HK-2 (cell line): ENCODE data around the gene TMEM131L.
A peak's percentile ranks its signal among the peaks of the same experiment; 100 is the strongest.

Experiments
- DNase-seq: peaks from one replicate; pipeline ENCODE4 v3.0.0-alpha.2; 2018; ENCODE audit not compliant: unreplicated experiment

TMEM131L gene

GRCh38 chr4:153479101-153479500 is 12.9 kb downstream of the TMEM131L start:
- no peak for DNase-seq

DNA sequence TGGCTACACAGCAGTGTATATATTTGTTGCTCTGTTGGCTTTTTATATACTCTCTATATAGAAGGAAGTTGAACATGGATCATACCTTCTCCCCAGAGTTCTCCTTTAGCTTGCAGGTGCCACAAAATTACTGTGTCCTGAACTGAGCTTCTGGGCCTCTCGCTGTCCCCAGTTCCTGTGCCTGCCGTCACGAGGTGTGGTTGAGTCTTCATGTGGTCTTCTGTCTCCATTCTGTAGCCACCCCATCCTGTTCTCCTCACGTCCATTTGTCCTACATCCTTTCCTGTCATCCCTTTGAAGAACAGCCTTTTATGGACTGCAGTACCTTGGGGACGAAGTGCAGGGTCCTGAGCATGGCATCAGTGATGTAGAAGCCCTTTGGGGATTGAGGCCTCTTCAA is 14.5 kb downstream of the TMEM131L start:
- DNase-seq: no peak

GRCh38 chr4:153481478-153481877 is 15.3 kb downstream of the TMEM131L start:
- DNase-seq: no peak

DNA sequence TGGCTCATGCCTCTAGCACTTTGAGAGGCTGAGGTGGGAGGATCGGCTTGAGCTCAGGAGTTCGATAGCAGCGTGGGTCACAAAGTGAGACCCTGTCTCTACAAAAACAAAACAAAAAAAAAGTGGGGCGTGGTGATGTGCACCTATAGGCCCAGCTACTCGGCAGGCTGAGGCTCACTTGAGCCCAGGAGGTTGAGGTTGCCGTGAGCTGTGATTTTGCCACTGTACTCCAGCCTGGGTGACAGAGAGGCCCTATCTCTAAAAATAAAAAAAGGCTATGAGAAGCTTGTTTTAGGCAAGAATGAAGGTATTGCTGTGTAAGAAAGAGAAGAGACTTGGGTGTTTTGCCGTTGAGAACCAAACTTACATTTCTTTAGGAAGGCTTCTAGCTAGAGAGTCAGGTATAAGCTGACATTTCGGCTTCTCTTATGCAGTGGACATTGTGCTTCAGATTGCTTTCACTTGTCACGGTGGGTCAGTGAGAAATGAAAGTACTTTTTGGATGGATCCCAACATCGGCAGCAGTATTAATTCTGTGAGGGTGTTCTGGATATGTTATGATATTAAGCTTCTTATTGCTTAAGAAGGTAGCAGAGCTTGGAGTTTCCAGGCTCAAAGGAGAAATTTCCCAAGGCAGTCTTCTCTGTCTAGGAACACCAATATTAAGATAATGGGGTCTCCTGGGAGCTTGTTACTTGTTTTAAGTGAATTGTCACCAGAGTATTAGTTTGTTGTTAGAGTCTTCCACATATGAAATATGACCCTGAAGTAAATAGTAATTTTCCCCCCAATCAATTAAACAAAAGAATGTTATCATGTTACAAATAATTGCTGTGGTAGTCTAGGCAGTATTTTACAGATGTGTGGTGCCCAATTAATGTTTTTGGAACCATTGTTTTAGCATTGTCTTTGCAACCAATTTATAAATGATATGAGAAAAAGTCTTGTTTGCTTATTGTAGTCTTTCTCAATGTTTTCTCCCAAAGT is 17.6 kb downstream of the TMEM131L start:
- DNase-seq: no peak

DNA sequence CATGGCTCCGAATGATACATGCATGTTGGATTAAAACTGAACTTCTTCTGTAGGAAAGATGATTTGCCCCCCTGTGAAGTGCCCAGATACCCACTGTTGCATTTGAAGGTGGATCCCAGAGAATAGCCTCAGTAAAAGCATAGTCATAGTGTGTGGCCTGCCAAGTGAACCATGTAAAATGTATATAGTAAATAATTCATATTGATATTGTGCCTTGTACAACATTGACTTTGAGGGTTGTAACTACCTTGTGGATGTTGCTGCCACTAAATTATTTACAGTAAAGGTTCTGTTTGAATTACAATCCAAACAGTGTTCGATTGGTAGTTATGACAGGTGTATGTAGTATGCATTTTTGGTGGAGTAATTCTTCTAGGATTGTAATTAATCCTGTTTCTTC is 19.2 kb downstream of the TMEM131L start:
- no peak for DNase-seq

GRCh38 chr4:153485860-153486259 is 19.7 kb downstream of the TMEM131L start:
- DNase-seq: no peak

- peak; percentile 46 for DNase-seq
These were observed 20.4 kb downstream of the TMEM131L start for GRCh38 chr4:153486281-153487151.

DNA sequence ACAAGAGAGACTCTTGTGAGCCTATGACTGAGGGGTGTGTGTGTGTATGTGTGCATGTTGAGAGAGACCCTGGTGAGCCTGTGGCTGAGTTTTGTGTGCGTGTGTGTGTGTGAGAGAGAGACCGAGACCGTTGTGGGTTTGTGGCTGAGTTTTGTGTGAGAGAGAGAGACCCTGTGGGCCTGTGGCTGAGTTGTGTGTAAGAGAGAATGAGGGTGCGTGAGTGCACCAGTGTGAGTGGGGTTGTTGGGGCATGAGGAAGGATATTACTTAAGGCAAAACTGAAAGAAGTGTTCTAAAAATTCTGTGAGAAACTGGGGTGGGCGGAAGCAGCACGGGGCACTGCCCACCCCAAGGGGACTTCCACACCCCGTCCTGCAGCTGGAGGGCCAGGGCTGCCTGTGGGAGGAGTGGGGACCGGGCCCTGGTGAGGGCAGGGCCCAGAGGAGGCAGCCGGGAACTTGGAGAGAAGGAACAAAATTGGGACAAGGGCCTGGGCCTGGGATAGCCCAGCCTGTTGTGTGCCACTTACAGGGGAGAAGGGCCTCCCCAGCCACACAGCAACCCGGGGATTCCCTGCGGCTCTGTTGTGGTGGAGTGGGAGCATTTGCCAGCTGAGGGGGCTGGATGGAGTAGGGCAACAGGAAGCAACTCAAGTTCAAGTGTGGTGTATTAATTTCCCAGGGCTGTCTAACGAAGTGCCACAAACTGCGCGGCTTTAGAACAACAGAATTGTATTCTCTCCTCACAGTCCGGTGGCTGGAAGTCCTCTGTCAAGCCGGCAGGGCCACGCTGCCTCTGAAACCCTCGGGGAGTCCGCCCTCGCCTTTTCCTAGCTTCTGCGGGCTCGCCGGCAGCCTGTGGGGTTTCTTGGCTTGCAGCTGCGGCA is 22.1 kb downstream of the TMEM131L start:
- DNase-seq: no peak

DNA sequence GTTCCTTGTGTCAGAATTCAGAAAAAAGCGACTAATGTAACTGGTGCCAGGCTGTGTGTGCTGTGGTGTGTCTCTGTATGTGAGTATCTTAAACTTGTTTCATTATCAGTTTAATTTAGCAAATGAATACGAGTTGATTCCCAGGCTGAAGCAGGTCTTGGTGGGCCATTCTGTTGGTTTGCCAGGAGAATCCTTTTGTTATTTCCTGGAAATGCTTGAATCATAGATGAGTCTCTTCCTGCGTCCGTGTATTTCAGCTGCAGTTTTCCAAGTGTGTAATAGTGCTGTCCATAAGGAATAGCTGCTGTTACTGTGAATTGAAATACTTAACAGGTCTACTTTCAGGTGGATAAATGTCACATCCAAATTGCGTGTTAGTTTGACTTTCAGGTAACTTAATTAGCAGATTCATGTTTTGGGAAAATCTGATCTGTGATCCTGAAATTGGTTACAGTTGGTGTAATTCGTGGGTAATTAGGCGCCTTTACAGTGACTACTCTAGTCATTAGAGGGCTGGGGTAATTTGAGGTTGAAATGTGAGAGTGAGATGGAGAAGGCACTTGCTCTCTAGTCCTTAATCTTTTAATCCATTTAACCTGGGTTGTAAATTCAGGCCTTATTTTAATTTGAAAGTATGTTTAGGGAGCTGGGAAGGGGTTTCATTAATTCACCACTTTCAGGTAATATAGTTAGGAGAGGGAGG is 23.8 kb downstream of the TMEM131L start:
- DNase-seq: no peak

DNA sequence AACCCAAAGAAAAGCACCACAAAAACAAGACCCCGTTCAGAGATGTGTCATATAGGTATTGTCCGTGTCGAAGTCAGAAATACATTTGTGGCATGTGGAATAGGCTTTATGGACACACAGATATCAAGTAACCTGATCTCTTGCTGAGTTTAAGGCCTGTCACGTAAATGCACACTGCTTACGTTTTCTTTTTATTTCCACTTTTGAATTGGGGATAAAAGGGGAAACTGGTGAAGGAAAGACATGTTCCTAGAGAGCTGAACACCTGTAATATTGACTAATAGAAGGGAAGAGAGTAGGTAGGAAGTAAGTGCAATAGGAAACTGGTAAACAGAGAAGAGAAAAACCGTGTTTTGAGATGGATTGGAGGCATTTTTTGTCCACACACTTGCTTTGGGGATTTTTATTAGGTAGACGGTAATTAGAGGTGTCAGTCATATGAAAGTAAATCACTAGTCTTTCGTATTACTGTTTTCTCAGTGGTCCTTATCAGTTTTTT is 24.9 kb downstream of the TMEM131L start:
- DNase-seq: no peak

- no peak for DNase-seq
These were observed 28.4 kb downstream of the TMEM131L start for GRCh38 chr4:153494562-153494961.

GRCh38 chr4:153495480-153496193 is 29.5 kb downstream of the TMEM131L start:
- DNase-seq: no peak

DNA sequence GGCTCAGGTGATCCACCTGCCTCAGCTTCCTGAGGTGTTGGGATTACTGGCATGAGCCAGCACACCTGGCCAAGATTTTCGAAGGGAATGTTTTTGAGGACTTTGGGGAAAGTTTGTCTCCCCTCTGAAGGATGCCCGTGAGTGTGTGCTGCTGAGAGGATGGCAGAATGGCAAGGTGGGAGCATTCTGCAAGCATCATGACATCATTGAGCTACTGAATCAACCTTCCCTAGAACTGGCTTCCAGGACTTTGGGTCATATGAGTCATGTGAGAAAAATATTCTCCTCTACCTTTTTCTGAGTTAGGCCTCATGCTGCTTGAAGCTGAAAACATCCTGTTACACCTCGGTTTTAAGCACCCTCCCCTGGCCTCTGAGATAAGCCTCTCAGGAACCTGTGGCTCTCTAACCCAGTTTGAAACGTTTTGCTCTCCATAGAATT is 31.0 kb downstream of the TMEM131L start:
- no peak for DNase-seq

- DNase-seq: no peak
These were observed 32.1 kb downstream of the TMEM131L start for GRCh38 chr4:153497988-153498967.

DNA sequence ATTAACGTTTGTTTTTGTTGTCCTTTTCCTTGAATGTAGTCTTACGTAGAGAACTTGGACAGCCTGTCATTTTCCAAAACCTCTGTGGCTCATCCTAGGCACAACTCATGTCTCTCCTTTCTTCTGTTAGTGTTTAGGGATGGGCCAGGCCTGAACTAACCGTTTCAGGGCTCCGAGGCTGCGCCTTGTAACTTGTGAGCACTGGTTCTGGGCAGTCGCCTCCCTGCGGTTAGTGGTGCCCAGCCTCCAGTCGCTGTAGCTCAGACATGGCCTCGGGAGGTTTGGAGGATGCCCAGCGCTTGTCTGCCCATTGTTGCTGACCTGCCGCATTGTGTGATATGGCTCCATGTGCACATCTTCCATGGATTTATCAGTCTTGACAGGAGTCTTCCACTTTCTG is 32.8 kb downstream of the TMEM131L start:
- DNase-seq: no peak

GRCh38 chr4:153501578-153501977 is 35.4 kb downstream of the TMEM131L start:
- no peak for DNase-seq

- no peak for DNase-seq
These were observed 36.4 kb downstream of the TMEM131L start for GRCh38 chr4:153502584-153502983.

DNA sequence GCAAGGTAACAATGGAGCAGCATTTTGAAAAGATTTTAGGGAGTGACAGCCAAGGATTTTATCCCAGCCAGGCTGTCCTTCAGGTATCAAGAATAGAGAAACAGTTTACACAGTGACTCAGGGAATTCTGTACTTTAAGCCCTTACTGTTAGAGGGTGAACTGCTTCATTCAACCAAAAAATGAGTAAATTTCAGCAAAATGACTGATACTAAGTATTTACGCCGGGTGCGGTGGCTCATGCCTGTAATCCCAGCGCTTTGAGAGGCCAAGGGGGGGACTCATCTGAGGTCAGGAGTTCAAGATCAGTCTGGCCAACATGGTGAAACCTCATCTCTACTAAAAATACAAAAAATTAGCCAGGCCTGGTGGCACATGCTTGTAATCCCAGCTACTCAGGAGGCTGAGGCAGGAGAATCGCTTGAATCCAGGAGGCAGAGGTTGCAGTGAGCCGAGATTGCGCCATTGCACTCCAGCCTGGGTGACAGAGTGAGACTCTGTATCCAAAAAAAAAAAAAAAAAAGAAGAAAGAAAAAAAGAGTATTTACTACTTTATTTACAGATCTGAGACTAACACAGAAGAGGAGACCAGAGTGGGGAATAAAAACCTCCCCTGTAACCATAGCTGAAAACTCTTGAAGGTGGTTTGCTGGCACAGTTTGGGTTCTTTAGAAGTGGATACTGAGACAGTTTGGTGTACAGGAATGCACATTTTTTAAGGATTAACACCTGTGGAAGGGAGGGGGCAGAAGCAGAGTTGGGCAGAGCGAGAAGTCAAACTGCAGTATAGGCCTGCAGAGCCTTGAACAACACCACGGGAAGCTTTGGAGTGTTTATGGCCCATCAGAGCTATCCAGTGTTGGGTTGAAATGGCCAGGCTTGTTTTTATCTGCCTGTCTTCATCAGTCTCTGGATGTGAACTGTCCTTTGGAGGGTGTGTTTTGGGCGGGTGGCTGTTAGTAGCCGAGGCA is 40.5 kb downstream of the TMEM131L start:
- no peak for DNase-seq
